ENCODE results near the gene NEDD4. TPM values are rescaled to one million over a fixed set of nuclear protein-coding genes. Genes with fewer than 3 reads are reported as not detected.

The NEDD4 gene
- polyA plus RNA-seq, 1 experiment = 13.3 TPM

DNA sequence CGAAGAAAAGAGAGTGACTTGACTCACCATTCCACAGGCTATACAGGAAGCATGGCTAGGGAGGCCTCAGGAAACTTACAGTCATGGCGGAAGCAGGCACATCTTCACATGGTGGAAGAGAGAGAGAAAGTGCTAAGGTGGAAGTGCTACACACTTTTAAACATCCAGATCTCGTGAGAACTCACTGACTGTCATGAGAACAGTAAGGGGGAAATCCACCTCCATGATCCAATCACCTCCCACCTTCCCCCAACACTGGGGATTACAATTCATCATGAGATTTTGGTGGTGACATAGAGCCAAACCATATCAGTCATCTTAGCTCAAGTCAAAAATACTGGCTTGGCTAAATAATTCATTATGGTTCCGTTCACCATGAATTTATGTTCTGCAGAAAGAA is 45.3 kb upstream of the NEDD4 start:
- no peaks in the 10 kb centered on the region for H3K36me3 ChIP-seq (ENCODE audit: control insufficient read depth, insufficient read depth, low read length)
- POLR2A ChIA-PET = no interaction called here
- no peak for TF ChIP-seq CTCF (IDR thresholded peaks at IDR 0.05; ENCODE audit: insufficient read depth, low read depth, low read length)
- no peak for DNase-seq (ENCODE audit: low read depth)
- CTCF ChIA-PET = interaction anchor here (1.6 kb wide), 1 partner anchor 15 kb away, joined by 7 read pairs; no protein-coding TSS in a partner anchor
- H3K27me3 ChIP-seq (ENCODE audit: control insufficient read depth, insufficient read depth, low read length) = no peaks in the 10 kb centered on the region
- H3K4me3 ChIP-seq (ENCODE audit: low read depth, low read length) = no peak overlapping the region

GRCh38 chr15:56038015-56038414 is 44.6 kb upstream of the NEDD4 start:
- POLR2A ChIA-PET = no interaction called here
- H3K4me3 ChIP-seq (ENCODE audit: low read depth, low read length) = no peak overlapping the region

GRCh38 chr15:56036546-56037067 is 43.2 kb upstream of the NEDD4 start:
- ChIA-PET POLR2A (no interaction called here), CTCF (no interaction called here)
- TF ChIP-seq CTCF (IDR thresholded peaks at IDR 0.05; ENCODE audit: insufficient read depth, low read depth, low read length) = no peak
- no peak for DNase-seq (ENCODE audit: low read depth)
- no peaks in the 10 kb centered on the region for H3K36me3 ChIP-seq (ENCODE audit: control insufficient read depth, insufficient read depth, low read length)
- H3K4me3 ChIP-seq (ENCODE audit: low read depth, low read length) = no peak overlapping the region
- H3K27me3 ChIP-seq (ENCODE audit: control insufficient read depth, insufficient read depth, low read length) = no peaks in the 10 kb centered on the region

More at GRCh38 chr15:56038015-56038414, 44.6 kb upstream of the NEDD4 start:
- no peak for TF ChIP-seq CTCF (IDR thresholded peaks at IDR 0.05; ENCODE audit: insufficient read depth, low read depth, low read length)
- CTCF ChIA-PET = no interaction called here
- Histone ChIP-seq H3K36me3 (ENCODE audit: control insufficient read depth, insufficient read depth, low read length) (no peaks in the 10 kb centered on the region), H3K27me3 (ENCODE audit: control insufficient read depth, insufficient read depth, low read length) (no peaks in the 10 kb centered on the region)
- DNase-seq (ENCODE audit: low read depth) = no peak

GRCh38 chr15:56035166-56035565 is 41.8 kb upstream of the NEDD4 start:
- Histone ChIP-seq H3K4me3 (ENCODE audit: low read depth, low read length) (no peak overlapping the region), H3K27me3 (ENCODE audit: control insufficient read depth, insufficient read depth, low read length) (no peaks in the 10 kb centered on the region), H3K36me3 (ENCODE audit: control insufficient read depth, insufficient read depth, low read length) (no peaks in the 10 kb centered on the region)
- no peak for TF ChIP-seq CTCF (IDR thresholded peaks at IDR 0.05; ENCODE audit: insufficient read depth, low read depth, low read length)
- ChIA-PET POLR2A (no interaction called here), CTCF (no interaction called here)
- DNase-seq (ENCODE audit: low read depth) = no peak

GRCh38 chr15:56034514-56034913 is 41.1 kb upstream of the NEDD4 start:
- Histone ChIP-seq H3K36me3 (ENCODE audit: control insufficient read depth, insufficient read depth, low read length) (no peaks in the 10 kb centered on the region), H3K4me3 (ENCODE audit: low read depth, low read length) (no peak overlapping the region), H3K27me3 (ENCODE audit: control insufficient read depth, insufficient read depth, low read length) (no peaks in the 10 kb centered on the region)
- DNase-seq (ENCODE audit: low read depth) = no peak
- TF ChIP-seq CTCF (IDR thresholded peaks at IDR 0.05; ENCODE audit: insufficient read depth, low read depth, low read length) = no peak
- ChIA-PET POLR2A (no interaction called here), CTCF (no interaction called here)
